IMR-90 (cell line): ENCODE data around the gene THUMPD2. TPM values are rescaled to one million over a fixed set of nuclear protein-coding genes. Genes with fewer than 3 reads are reported as not detected.

ENCODE experiments used
- ATAC-seq: fragments of 200-7000 bp; cut with Tn5 transposase; 2 replicates; pipeline ENCODE4 v1.9.1; 2020; ENCODE audit warnings: low read depth, mild to moderate bottlenecking, moderate library complexity
- BruUV-seq: library from RNA; stranded (reverse); fragments of 400-500 nt; replicated peaks from 2 replicates; lab custom pipeline; 2021; lab: Mats Ljungman, UMichigan
- CTCF ChIA-PET: fragments of 300-600 bp; formaldehyde crosslinking; extraction: SDS; loops from one replicate; lab custom pipeline; 2021; ENCODE audit warnings: antibody characterized with exemption; lab: Yijun Ruan, JAX
- POLR2A ChIA-PET: fragments of 300-600 bp; sonication (Branson Sonifier 250); formaldehyde crosslinking; loops from one replicate; lab custom pipeline; 2022; ENCODE audit warnings: antibody characterized with exemption; ENCODE audit not compliant: unreplicated experiment; lab: Charles Lee
- DNase-seq: peaks from one replicate; pipeline ENCODE4 v3.0.0; 2013
- H2AFZ ChIP-seq: replicated peaks from 2 replicates; pipeline ENCODE3; 2013; ENCODE audit warnings: low read length, mild to moderate bottlenecking; ENCODE audit not compliant: poor library complexity
- H2AK5ac ChIP-seq: 2 replicates; pipeline ENCODE4 v1.6.1; 2013; ENCODE audit warnings: low read depth, low read length, inconsistent platforms
- H2AK9ac ChIP-seq: replicated peaks from 2 replicates; pipeline ENCODE3; 2013; ENCODE audit warnings: mild to moderate bottlenecking, low read depth, low read length, moderate library complexity; ENCODE audit not compliant: poor library complexity
- H2BK120ac ChIP-seq: 2 replicates; pipeline ENCODE4 v1.6.1; 2013; ENCODE audit warnings: low read depth, low read length, inconsistent platforms
- H2BK15ac ChIP-seq: 3 replicates; pipeline ENCODE4 v1.6.1; 2013; ENCODE audit warnings: low read depth, low read length, inconsistent platforms
- H2BK20ac ChIP-seq: 2 replicates; pipeline ENCODE4 v1.6.1; 2013; ENCODE audit warnings: low read depth, mild to moderate bottlenecking, inconsistent platforms, low read length, moderate library complexity
- H2BK5ac ChIP-seq: 2 replicates; pipeline ENCODE4 v1.6.1; 2013; ENCODE audit warnings: mild to moderate bottlenecking, low read depth, low read length, inconsistent platforms; ENCODE audit not compliant: poor library complexity, severe bottlenecking
- H3K14ac ChIP-seq: replicated peaks from 2 replicates; pipeline ENCODE4 v1.6.1; 2013; ENCODE audit warnings: low read depth, low read length, inconsistent platforms
- H3K18ac ChIP-seq: 2 replicates; pipeline ENCODE4 v1.6.1; 2013; ENCODE audit warnings: low read depth, low read length, control low read depth
- H3K23ac ChIP-seq: 2 replicates; pipeline ENCODE4 v1.6.1; 2013; ENCODE audit warnings: low read depth, low read length, inconsistent platforms
- H3K27ac ChIP-seq: 2 replicates; pipeline ENCODE4 v1.5.1; 2013; ENCODE audit warnings: mild to moderate bottlenecking, control low read depth, low read length; ENCODE audit not compliant: insufficient read depth
- H3K27me3 ChIP-seq: 2 replicates; pipeline ENCODE4 v1.6.1; 2013; ENCODE audit warnings: low read length; ENCODE audit not compliant: control insufficient read depth, insufficient read depth
- H3K36me3 ChIP-seq: 2 replicates; pipeline ENCODE4 v1.6.1; 2013; ENCODE audit warnings: low read length, mixed read lengths; ENCODE audit not compliant: control insufficient read depth, insufficient read depth
- H3K4ac ChIP-seq: 2 replicates; pipeline ENCODE4 v1.6.1; 2013; ENCODE audit warnings: low read depth, low read length, inconsistent platforms
- H3K4me1 ChIP-seq: 2 replicates; pipeline ENCODE4 v1.6.1; 2013; ENCODE audit warnings: low read length, mixed read lengths; ENCODE audit not compliant: control insufficient read depth, insufficient read depth
- H3K4me2 ChIP-seq: 2 replicates; pipeline ENCODE4 v1.6.1; 2013; ENCODE audit warnings: low read depth, mild to moderate bottlenecking, control low read depth, low read length, moderate library complexity
- H3K4me3 ChIP-seq: 2 replicates; pipeline ENCODE4 v1.5.1; 2013; ENCODE audit warnings: low read depth, mild to moderate bottlenecking, control low read depth, low read length, moderate library complexity; ENCODE audit not compliant: insufficient read depth
- H3K56ac ChIP-seq: 2 replicates; pipeline ENCODE4 v1.6.1; 2013; ENCODE audit warnings: low read length, inconsistent platforms; ENCODE audit not compliant: insufficient read depth; ENCODE audit errors: extremely low read depth
- H3K79me1 ChIP-seq, 2 experiments: 2 replicates each; pipeline ENCODE4 v1.6.1; 2013; ENCODE audit warnings: low read length in 2 of 2, inconsistent platforms in 1 of 2, low read depth in 1 of 2
- H3K9ac ChIP-seq: 2 replicates; pipeline ENCODE4 v1.6.1; 2013; ENCODE audit warnings: low read depth, low read length, control low read depth
- H3K9me1 ChIP-seq: 2 replicates; pipeline ENCODE4 v1.6.1; 2013; ENCODE audit warnings: low read length, inconsistent platforms; ENCODE audit not compliant: insufficient read depth
- H3K9me3 ChIP-seq: 2 replicates; pipeline ENCODE4 v1.6.1; 2013; ENCODE audit warnings: low read length; ENCODE audit not compliant: control insufficient read depth, insufficient read depth
- H4K20me1 ChIP-seq: 2 replicates; pipeline ENCODE4 v1.6.1; 2013; ENCODE audit warnings: low read length, inconsistent platforms; ENCODE audit not compliant: insufficient read depth
- H4K5ac ChIP-seq: 2 replicates; pipeline ENCODE4 v1.6.1; 2013; ENCODE audit warnings: mild to moderate bottlenecking, low read depth, low read length, control low read depth
- H4K8ac ChIP-seq, 2 experiments: 2 replicates each; pipeline ENCODE4 v1.6.1; 2013; ENCODE audit warnings: low read depth in 2 of 2, low read length in 2 of 2, control low read depth in 1 of 2, inconsistent platforms in 1 of 2
- H4K91ac ChIP-seq: 2 replicates; pipeline ENCODE4 v1.6.1; 2013; ENCODE audit warnings: low read depth, low read length, inconsistent platforms; ENCODE audit not compliant: insufficient read depth
- CEBPB ChIP-seq: IDR thresholded peaks from 2 replicates; pipeline ENCODE4 v1.6.1; 2012; ENCODE audit warnings: low read depth, low read length, improper control_type of control experiment
- FOS ChIP-seq: fragments of 150-350 bp; IDR thresholded peaks from 2 replicates; pipeline ENCODE4 v1.6.1; 2016; ENCODE audit warnings: low read depth, low read length
- MAZ ChIP-seq: IDR thresholded peaks from 2 replicates; pipeline ENCODE4 v1.6.1; 2012; ENCODE audit warnings: low read depth, mild to moderate bottlenecking, low read length, improper control_type of control experiment, moderate library complexity, borderline replicate concordance
- RAD21 ChIP-seq: IDR thresholded peaks from 2 replicates; pipeline ENCODE4 v1.6.1; 2012; ENCODE audit warnings: low read length, improper control_type of control experiment
- WGBS, 2 experiments: methylation state at CpG; one replicate each; pipeline versions ENCODE4 v1.1.5 to v1.1.7; 2013; ENCODE audit warnings: missing lambda C conversion rate in 2 of 2; ENCODE audit not compliant: insufficient read length in 1 of 2; ENCODE audit errors: extremely low coverage in 2 of 2; 5-methylcytosine and 5-hydroxymethylcytosine counted together
- dilution Hi-C: fragments of 300-500 bp; cut with HindIII; formaldehyde crosslinking; loops from one replicate; pipeline ENCODE4 v1.14.3; 2018; ENCODE audit warnings: low sequenced_read_pairs; ENCODE audit not compliant: unreplicated experiment
- in situ Hi-C: fragments of 300-500 bp; cut with MboI; formaldehyde crosslinking; loops from 3 replicates; pipeline ENCODE4 v1.14.3; 2019; ENCODE audit warnings: low sequenced_read_pairs, inconsistent platforms, mixed read lengths
- intact Hi-C: fragments of 100-400 bp; cut with micrococcal nuclease; formaldehyde crosslinking; loops from 2 replicates; pipeline ENCODE4 v1.10.0; 2022
- polyA plus RNA-seq, 3 experiments: library from polyadenylated mRNA; depleted of rRNA; stranded (reverse); fragments of >200 nt; gene quantifications; 2 replicates each; pipeline ENCODE4 v1.2.3, GENCODE V29; 2012; ENCODE audit warnings: low replicate concordance in 1 of 3
- total RNA-seq: library from RNA; depleted of rRNA; stranded (reverse); fragments of >200 nt; gene quantifications from 2 replicates; pipeline ENCODE4 v1.2.3, GENCODE V29; 2012

The THUMPD2 gene
- total and polyA plus RNA-seq, 2 of the 4 experiments (the other 2 are of a cell fraction), result 4.8 to 7.0 TPM

GRCh38 chr2:39725401-39725800, 53.7 kb downstream of the THUMPD2 start:
- CTCF ChIA-PET, result no interaction called here
- Histone ChIP-seq H4K5ac (no peak overlapping the region), H4K91ac (no peak overlapping the region), H2BK120ac (no peak overlapping the region), H3K18ac (no peak overlapping the region), H2BK15ac (no peak overlapping the region), H3K4me3 (no peak overlapping the region), H3K4me2 (no peak overlapping the region), H3K4ac (no peak overlapping the region), H3K23ac (no peak overlapping the region), H3K9ac (no peak overlapping the region), H2AFZ (no peak overlapping the region), H4K8ac (no peak overlapping the region), H2AK9ac (no peak overlapping the region), H3K9me1 (no peaks in the 10 kb centered on the region; the same call in 1 of the 2 replicates), H4K20me1 (no peaks in the 10 kb centered on the region), H2BK5ac (no peak overlapping the region), H3K14ac (no peak overlapping the region), H3K27ac (no peak overlapping the region), H3K36me3 (no peaks in the 10 kb centered on the region), H3K9me3 (no peaks in the 10 kb centered on the region), H3K56ac (no peak overlapping the region), H2BK20ac (no peak overlapping the region), H3K79me1 (peaks cover 0 to 4% of the 10 kb centered on the region in 2 experiments; a peak in 1 of 4 replicates), H3K4me1 (no peaks in the 10 kb centered on the region; the same call in 1 of the 2 replicates), H3K27me3 (no peaks in the 10 kb centered on the region), H2AK5ac (no peak overlapping the region)
- dilution Hi-C loops (no loop called here), intact Hi-C loops (no loop called here), in situ Hi-C loops (no loop called here)
- POLR2A ChIA-PET, result no interaction called here
- TF ChIP-seq MAZ (no peak), CEBPB (no peak), RAD21 (no peak), FOS (no peak)
- no TSS peak for BruUV-seq
- no peak for ATAC-seq
- no peak for DNase-seq
- WGBS, 2 experiments, result no CpG with 5 or more reads among the region's 5 CpGs
